H1 (cell line): ENCODE measurements around the gene KRT83. TPM values are rescaled to one million over a fixed set of nuclear protein-coding genes. Genes with fewer than 3 reads are reported as not detected.

Source experiments
- CBX8 ChIP-seq: fragments of 300-800, 300-1000 bp; sonication (generic); IDR thresholded peaks from 2 replicates; pipeline ENCODE4 v1.7.1; 2016; ENCODE audit warnings: low read depth, low read length, borderline replicate concordance
- CEBPB ChIP-seq: IDR thresholded peaks from 2 replicates; pipeline ENCODE4 v1.6.1; 2012; ENCODE audit warnings: low read depth, low read length
- CHD7 ChIP-seq: fragments of 300-600 bp; sonication (generic); IDR thresholded peaks from 2 replicates; pipeline ENCODE4 v1.7.1; 2012; ENCODE audit warnings: low read length, moderate library complexity, mild to moderate bottlenecking, inconsistent platforms; ENCODE audit not compliant: insufficient replicate concordance
- CTCF ChIP-seq, 3 experiments: IDR thresholded peaks; 1 replicate in 2 of 3; 2 replicates in 1 of 3; pipeline versions ENCODE4 v1.5.1 to v1.6.1; 2011; ENCODE audit warnings: low read length in 3 of 3, mild to moderate bottlenecking in 3 of 3, inconsistent platforms in 2 of 3, low read depth in 1 of 3, moderate library complexity in 1 of 3; ENCODE audit not compliant: insufficient read depth in 1 of 3; ENCODE audit errors: control extremely low read depth in 1 of 3
- EZH2 ChIP-seq: fragments of 200-600 bp; sonication (generic); IDR thresholded peaks from 2 replicates; pipeline ENCODE4 v1.7.1; 2012; ENCODE audit warnings: low read depth, mild to moderate bottlenecking, moderate library complexity, low read length, inconsistent platforms; ENCODE audit not compliant: severe bottlenecking
- KDM4A ChIP-seq: IDR thresholded peaks from one replicate; pipeline ENCODE4 v1.7.1; 2012; ENCODE audit warnings: low read depth, mild to moderate bottlenecking, moderate library complexity, low read length, inconsistent platforms; ENCODE audit not compliant: severe bottlenecking
- SP2 ChIP-seq: IDR thresholded peaks from 2 replicates; pipeline ENCODE4 v1.6.1; 2012; ENCODE audit warnings: mild to moderate bottlenecking, low read length, inconsistent platforms
- SUZ12 ChIP-seq: fragments of 200-600 bp; sonication (generic); IDR thresholded peaks from 2 replicates; pipeline ENCODE4 v1.6.1; 2012; ENCODE audit warnings: mild to moderate bottlenecking, inconsistent platforms, low read length, moderate library complexity, mixed read lengths
- TAF1 ChIP-seq: IDR thresholded peaks from 2 replicates; pipeline ENCODE4 v1.6.1; 2011; ENCODE audit warnings: mild to moderate bottlenecking, low read depth, low read length
- polyA plus RNA-seq, 7 experiments: library from polyadenylated mRNA; depleted of rRNA in 3 of 7; stranded (reverse) in 5 of 7; unstranded in 2 of 7; fragments of >200 nt in 5 of 7; fragments of 200-250 nt in 2 of 7; gene quantifications; 1 replicate in 5 of 7; 2 replicates in 1 of 7; 4 replicates in 1 of 7; pipeline versions ENCODE4 v1.2.1 to v1.2.3, GENCODE V29; 2011 to 2013; ENCODE audit warnings: missing spikeins in 2 of 7, mixed read lengths in 2 of 7
- total RNA-seq: library from RNA; stranded (reverse); fragmentation: NEBNext Ultra II Directional; extraction: Animal tissue kit (Norgen Biotek cat#: 25700); gene quantifications from 2 replicates; pipeline ENCODE4 v1.2.1, GENCODE V29; 2021

Gene KRT83
- total and polyA plus RNA-seq, 2 of the 8 experiments (the other 6 are each of a cell fraction or from before 2014, with no cell fraction given) = not detected

GRCh38 chr12:52298677-52299190 is 22.5 kb downstream of the KRT83 start (continued):
- TF ChIP-seq CHD7 (no peak), CTCF (IDR thresholded peaks at IDR 0.05; ENCODE audit: control extremely low read depth in 1 of 3, insufficient read depth in 1 of 3, low read depth in 1 of 3, low read length in 3 of 3) (no peak), TAF1 (no peak), CBX8 (no peak), SP2 (no peak), EZH2 (no peak), KDM4A (no peak), CEBPB (no peak), SUZ12 (no peak)
